HG03066 (cell line): ENCODE data around the gene MIPEP.
"Not testable (repeated sequence)": the region's sequence is repeated elsewhere in the genome, so short reads cannot be mapped to it uniquely, and the experiment has no call there.

Experiments used
- ATAC-seq: cut with Tn5 transposase; IDR thresholded peaks from one replicate; pipeline ENCODE4 v1.9.1; 2021; ENCODE audit warnings: low read depth; ENCODE audit not compliant: unreplicated experiment

The MIPEP gene

DNA sequence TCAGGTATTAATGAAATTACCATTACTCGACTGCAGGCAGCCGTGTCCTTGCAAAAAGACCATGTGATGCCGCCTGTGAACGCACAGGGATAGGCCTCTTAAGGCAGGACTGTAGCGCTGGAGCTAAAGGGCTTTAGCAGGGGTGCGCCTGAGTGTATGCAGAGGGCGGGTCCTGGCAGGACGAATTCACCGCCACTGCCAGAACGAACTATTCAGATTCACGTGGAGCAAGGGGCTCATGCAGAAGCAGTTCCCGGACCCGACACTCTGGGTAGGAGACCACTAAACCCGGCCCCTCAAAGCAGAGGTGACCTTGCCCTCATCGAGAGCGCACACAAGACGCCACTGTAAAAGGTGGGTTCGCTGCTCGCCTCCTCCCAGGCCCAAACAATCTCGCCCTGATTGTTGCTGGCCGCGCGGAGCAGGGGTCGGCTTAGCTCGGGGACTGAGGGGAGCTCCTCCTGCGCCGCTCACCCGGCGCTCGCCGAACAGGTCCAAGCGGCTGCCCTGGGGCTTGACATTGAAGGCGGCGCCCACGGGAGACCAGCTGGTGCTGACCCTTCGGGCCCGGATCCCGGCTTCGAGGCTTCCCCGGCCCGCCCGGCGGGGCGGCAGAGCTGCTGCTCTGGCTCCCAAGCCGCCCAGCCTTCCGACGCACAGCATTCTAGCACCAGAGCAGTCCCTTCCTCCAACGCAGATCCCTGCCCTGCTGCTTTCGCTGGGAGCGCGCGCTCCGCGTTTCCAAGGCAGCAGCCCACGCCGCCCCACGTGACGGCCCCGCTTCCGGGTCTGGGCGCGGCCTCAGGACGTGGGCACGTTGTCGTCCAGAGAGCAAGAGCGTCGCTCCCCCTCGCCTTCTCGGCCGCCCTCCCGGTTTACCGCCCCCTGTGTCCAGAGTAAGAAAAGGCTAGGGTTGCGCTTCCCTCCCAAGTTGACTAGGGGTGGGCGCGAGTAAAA is at the start of gene MIPEP:
TSS of gene MIPEP (minus strand) at position 743 of the 957 bp plus-strand sequence. CDS start at position 663, 80 bp downstream.
- peak; percentile 86 for ATAC-seq

DNA sequence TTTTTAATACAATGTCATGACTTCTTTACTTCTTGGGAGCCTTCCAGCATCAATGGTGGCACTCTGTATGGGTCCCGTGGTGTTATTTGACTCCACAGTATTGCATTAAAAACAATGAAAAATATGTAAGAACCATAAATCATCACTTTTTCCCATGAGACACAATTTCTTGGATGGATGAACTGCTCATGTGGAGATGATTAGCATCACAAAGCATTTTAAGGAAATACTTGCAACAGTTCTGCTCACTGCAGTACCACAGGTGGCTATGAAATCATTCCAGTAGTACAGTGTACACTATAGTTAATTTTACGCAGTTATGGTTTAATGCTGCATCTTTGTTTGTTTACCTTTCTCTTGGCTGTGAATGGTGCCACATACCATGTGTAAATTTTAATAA is 45.3 kb upstream of the MIPEP start:
- no peak for ATAC-seq

DNA sequence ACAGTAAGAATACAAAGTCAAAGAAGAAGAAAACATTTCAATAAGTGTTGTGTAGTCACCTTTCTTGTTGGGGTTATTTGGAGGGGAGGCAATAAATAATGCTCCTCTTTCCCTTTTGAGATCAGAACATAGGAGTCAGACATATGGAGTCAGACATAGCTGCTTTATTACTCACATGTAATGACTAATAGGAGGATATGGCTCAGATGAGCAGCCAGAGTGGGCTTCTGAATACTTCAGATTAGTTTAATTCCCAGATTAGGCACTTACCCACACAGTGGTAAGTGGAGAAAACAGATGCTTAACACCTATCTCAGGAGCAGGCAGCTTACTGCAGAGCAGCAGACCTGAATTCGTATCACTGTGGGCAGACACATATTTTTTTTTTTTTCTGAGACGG is 39.8 kb upstream of the MIPEP start:
- ATAC-seq = no peak

DNA sequence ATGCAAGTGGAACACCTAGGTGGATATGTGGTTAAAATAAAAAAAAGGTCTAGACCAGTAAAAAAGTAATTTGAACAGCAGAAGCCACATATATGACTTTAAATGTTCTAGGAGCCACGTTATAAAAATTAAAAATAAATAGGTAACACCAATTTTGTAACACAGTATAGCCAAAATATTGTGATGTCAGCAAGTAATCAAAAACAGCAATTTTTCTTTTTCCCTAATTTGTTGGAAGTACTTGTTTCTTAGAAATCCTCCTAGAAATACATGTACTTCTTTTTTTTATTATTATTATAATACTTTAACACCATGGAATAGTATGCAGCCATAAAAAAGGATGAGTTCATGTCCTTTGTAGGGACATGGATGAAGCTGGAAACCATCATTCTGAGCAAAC is 33.8 kb upstream of the MIPEP start:
- ATAC-seq = no peak

DNA sequence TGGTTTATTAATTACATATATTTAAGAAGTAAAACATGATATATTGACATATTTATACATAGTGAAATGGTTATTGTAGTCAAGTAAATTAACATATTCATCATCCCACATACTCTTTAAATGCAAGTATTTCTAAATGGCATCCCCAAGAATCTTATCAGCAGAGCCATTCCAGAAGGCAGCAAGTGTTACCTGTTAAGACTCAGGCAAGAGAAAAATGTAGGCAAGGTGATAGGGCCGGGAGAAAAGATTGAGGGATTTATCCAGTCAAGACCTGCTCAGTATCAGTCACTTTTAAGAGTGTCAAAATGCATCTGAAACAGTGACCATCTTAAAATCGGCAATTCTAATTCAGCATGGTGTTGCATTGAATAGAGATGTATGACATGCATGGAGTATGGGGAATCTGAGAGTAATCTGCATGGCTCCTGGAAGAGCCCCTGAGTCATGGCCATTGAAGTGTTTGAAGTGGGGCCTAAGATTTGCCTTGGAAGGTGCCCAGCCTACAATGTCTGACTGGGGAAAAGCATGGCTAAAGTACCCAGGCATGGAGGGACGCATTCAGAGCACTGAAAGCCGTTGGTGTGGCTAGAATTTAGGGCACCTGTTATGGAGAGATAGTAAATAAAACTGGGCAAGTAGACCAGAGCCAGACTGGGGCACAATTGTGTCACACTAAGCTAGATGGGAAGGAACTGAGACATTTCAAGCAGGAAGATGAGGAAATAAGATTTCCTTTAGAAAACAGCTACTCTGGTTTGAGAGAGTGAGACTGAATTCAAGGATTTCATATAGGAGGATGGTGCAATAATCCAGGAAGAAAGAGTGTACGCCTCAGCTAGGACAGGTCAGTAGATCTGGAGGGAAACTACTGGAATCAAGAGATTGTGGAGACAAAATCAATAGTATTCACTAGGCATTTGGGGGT is 33.1 kb upstream of the MIPEP start:
- no peak for ATAC-seq

DNA sequence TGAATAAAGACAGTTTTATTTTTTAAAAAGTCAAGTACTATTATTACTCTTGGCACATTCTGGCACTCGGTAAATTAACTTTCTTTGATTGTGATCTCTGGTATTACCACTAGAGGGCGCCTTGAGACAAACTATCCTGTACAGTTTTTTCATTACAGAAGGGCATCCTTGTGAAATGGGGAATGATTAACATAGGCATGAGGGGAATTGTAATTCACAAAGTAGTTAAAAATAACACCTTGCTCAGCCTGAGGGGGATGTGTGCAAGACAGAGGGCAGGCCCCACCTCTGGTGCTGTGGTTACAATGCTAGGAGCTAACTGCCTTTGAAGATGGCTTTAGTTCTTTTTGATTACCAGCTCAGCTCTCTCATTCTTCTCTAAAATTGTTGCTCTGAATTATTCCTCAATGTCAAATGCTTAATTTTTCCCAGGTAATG is 32.3 kb upstream of the MIPEP start:
- no peak for ATAC-seq

DNA sequence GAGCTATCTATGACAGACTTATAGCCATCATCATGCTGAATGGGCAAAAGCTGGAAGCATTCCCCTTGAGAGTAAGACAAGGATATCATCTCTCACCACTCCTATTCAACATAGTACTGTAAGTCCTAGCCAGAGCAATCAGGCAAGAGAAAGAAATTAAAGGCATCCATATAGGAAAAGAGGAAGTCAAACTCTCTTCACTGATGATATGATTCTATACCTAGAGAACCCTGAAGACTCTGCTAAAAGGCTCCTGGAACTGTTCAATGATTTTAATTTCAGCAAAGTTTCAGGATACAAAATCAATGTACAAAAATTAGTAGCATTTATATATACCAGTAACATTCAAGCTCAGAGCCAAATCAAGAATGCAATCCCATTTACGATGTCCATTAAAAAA is 29.8 kb upstream of the MIPEP start:
- ATAC-seq = no peak

DNA sequence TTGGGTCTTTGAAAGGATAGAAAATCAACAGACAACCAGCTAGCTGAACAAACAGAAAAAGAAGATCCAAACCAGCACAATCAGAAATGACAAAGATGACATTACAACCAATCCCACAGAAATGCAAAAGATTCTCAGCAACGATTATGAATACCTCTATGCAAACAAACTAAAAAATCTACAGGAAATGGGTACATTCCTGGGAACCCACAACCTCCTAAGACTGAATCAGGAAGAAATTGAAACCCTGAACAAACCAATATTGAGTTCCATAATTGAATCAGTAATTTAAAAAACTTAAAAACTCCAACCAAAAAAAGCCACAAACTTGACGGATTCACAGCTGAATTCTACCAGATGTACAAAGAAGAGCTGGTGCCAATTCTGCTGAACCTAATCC is 29.0 kb upstream of the MIPEP start:
- no peak for ATAC-seq

DNA sequence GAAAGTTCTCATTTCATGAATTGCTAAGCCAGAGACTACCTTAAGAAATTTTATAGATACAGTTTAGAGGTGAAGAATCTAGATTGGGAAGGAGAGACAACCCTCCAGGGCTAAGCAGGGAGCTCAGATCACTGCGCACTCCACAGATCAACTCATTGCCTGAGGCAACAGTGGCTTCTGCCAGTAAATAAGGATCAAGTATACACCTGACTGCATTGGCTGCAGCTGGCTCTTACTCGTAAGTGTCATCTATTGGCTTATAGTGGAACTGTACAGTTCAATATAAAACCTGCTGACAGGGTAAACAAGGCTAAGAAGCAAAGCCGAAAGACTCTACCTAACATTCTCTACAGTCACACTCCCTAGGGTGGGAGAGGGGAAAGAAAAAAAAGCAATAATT is 26.1 kb upstream of the MIPEP start:
- no peak for ATAC-seq

DNA sequence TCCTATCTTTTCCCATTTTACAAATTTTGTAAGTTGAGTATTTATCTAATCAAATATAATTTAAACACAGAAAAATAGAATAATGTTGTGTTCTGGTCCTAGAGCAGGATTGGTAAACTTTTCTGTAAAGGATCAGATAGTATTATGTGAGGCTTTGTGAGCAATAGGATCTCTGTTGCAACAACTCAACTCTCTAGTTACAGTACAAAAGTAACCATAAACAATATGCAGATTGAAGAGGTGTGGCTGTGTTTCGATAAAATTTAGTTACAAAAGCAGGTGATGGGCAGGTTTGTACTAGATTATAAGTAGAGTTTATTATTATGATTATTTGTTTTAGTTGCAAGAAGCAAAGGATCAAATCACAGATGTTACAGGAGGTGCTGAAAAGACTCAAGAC is 23.3 kb upstream of the MIPEP start:
- ATAC-seq = no peak

DNA sequence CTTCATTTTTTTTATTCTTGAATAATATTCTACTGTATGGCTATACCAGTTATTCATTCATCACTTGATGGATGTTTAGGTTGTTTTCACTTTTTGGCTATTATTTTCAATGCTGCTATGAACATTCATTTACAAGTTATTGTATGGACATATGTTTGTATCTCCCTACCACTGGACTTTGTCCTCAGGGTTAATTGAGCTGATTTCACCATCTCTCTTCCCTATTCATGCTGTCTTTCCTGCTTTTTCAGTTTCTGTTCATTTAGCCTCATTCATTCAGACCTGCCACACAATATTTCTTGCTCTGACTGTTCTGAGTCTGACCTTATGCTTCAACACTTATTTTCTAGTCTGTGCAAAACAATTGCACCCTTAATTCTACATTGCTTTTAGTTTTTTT is 20.4 kb upstream of the MIPEP start:
- ATAC-seq = no peak

DNA sequence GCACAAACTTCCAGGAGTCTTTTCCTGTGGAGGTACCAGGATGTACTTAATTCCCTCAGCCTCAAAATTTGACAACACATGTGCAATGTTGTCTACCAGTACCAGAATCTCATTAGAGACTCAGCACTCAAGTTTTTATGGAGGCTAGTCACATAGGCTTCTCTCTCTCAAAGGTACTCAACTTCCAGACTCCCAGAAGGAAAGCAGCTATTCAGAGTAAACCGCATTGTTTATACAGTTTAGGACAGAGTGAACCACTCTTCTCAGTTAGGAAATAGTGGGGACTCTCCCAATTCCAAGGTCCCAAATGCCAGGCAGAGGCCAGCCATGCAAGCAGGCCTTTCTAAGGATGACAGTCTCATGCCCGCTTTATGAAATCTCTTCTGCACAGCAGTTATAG is 16.6 kb upstream of the MIPEP start:
- no peak for ATAC-seq

DNA sequence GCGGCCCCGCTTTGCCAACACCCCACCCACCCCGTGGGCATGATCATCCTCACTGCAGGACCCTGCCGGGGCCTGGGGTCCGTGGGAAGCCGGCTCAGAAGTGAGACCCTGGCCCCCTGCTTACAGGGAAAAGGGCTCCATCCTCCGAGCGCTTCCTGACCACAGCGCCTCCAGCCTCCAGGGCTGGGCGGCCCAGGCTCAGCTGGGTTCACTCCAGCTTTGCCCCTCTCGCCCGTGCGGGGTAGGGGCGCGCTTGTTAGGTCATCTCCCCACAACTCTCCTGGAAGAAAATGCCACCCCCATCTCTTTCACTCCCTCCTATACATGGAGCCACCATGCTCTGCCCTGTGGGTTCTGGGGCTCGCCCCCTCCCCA is 14.7 kb upstream of the MIPEP start:
- ATAC-seq = no peak

DNA sequence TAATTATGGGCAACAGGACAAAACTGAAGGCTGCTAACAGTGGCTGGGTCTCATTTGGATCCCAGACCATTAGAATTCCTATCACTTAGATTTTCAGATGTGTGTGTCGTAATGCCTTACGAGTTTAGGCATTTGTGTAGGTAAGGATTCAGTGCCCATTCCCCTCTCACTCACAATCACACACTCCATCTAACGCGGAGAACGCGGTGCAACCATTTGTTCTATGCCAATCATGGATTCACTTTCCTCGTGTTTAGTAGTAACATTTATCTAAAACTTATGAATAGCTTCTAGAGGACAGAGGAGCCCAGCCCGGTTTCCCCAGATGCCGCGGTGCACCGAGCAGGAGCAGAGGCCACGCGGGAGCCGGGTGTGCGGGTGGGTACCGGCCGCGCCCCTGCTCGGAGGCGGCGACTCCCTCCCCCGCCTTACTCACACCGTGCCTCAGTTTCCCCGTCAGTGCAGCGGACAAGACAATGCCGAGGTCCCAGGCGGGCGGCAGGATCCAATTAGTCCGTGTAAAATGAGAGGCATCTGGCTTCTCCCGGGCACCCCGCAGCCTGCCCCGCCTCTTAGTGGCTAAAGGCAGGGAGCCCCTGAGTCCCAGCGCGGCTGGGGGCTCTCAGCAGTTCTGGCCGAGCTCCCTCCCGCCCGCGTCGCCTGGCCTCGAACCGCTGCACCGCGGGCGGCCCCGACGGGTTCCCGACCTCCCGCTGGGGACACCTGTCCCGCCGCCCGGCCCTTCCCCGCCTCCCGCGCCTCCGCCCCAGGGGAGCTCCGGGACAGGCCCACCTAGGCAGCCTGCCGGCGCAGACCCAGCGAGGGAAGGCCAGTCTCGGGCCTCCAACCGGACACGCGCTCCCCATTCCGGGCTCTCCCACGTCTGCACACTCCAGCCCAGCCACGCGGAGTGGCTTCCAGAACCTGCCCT is 14.0 kb upstream of the MIPEP start:
- no peak for ATAC-seq

DNA sequence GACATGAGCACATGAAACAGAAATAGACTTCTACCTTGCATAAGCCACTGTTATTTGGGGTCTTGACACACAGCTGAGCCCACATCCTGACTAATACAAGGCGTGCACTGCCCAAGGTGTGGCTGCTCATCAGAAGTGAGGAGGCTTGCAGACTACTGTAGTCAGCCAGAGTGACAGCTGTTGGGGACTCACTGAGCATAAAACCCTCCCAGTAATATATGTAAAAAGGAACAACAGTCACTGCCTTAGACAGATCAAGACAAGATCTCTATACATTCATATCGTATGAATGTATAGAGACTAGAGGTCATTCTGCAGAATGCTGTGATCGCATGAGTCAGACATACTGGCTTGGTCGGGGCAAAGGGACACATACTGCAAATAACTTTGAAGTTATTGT is 12.2 kb upstream of the MIPEP start:
- ATAC-seq = no peak

DNA sequence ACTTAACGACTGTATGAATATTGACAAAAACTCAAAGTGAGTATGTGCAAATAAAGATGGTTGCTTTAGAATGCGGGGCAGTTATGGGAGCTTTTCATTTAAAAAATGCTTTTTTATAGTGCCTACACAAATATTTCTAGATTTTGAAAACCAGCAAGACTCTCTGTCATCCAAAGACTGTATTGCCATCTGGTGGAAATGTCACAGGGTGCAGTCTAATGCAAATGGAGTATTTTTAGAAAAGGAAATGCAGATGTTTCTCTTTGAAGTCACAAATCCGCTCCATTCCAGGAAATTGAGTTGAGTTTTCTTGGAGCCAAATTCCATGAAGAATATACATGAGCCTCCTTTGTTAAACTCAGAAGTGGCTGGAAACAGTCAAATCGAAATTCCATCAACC is 10.4 kb upstream of the MIPEP start:
- ATAC-seq = no peak

DNA sequence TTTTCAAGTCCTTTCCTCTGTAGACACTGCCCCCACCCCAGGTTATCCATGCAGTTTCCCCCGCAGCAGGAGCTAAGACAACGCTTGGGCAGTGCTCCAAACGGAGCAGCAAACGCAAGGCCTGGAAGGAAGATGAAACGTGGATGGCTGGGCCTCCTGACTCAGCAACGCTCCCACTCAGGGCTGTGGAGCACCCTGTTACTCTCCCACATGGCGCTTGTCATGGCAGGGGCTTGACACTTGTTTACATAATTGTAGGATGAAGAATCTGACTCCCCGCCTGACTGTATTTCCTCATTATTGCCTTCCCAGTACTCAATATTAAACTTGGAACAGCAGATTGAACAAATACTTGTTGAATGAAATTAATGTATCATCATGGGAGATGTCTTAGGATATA is 8.9 kb upstream of the MIPEP start:
- ATAC-seq = no peak

DNA sequence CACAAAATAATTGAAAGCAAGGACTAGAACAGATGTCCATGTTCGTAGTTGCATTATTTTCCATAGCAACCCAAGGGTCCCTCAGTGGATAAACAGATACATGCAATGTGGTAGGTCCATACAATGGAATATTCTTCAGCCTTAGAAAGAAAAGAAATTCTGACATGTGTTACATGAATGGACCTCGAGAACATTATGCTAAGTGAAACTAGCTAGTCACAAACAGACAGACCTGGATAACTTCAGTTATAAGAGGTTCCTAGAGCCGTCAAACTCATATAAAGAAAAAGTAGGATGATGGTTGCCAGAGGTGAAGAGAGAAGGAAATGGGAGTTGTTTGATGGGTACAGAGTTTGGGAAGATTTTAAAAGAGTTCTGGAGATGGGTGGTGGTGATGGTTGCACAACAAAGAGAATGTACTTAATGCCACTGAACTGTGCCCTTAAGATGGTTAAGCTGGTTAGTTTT is 8.3 kb upstream of the MIPEP start, which contains the start of gene C1QTNF9B:
TSS of gene C1QTNF9B (minus strand) at position 51 of the 468 bp plus-strand sequence.
- not testable (repeated sequence) for ATAC-seq

DNA sequence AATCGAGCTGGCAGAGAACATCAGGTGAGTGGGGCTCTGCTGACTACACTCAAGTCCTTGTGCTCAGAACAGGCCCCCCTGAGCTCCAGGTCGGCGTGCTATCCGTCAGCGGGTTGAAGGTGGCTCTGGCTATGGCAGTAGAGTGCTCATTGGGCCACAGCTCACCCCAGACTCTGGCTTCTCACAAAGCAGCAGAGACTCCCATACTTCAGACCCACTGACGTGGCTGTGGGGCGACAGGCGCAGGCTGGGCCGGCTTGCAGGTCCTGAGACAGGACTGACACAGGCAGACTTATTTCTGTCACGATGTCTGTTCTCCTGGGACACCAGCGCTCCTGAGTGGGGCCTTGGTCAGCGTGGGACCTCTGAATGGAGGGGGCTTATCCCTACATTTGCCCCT is 5.5 kb upstream of the MIPEP start:
- ATAC-seq = not testable (repeated sequence)

DNA sequence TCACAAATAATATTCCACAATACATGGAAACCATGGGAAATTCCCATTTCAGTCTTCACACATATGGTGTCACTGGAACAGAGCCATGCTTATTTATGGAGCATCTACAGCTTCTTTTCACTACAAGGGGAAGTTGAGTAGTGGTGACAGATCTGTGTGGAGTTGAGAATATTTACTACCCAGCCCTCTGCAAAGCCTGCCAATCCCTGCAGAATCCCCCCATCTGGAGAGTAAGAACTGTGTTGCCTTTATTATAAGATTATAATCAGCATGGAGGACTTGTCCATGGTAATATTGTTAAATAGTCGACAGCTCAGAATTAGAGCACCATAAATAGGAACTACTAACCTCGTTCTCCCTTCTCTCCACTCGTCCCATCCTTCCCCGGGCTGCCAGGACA is 4.6 kb upstream of the MIPEP start:
- not testable (repeated sequence) for ATAC-seq
